Stimulated activated CD4-positive, alpha-beta T cell treated with anti-CD3 and anti-CD28 coated beads, TNF-alpha, amount 100 ng/mL, for 1 hour (primary cell): Measurements from ENCODE around the gene RAD51.

Source experiments
- DNase-seq, 3 donors: peaks; one replicate each; pipeline ENCODE4 v3.0.0-alpha.2; 2020; ENCODE audit warnings: low read depth in 3 of 3, low spot score in 1 of 3

The RAD51 gene

DNA sequence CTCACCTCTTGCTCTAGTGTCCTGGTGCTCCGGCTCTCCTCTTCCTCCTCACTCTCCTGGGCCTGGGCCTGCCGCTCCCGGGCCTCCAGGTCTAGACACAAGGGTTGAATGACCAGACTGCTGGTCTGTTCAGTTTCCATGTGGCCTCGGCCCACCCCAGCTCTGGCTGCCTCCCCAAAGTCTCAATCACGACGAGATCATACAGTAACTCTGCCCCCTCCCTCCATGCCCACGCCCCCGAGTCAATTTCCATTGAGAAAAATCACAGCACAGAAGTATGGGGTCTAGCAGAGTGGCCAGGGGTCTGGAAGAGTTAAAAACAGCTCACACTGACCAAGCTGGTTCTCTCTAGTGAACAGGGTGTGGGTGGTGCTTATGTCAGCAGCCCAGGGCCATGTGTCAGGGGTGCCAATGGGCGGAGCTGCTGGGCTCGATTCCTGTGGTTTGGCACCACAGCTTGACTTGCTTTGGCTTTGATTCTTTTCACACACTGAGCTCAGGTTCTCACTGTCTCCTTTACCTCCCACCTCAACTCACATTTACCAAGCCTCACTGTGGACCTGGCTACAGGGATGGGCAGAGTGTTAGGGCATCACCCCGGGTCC is 81.7 kb downstream of the RAD51 start:
- no peak for DNase-seq
